ENCODE data around the gene ADAR.

DNA sequence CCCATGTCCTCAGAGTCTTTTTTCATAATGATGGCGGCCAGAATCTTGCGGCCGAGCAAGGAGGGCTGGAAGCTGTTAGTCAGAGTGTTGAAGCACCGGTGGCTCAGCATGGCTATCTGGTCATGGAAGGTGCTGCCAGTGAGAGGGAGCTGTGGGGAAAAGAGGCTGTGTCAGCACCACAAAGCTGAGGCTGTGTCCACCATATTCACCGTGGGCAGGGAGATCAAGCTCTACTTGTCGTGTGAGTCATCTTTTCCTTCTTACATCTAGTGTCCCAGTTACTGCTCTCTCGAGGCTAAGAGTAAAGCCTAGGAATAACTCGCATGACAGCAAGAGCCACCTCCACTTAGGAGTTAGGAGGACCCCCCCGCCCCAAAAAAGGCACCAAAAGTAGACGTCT is 18.2 kb downstream of the ADAR start:
- TF ChIP-seq, protein P1, sequence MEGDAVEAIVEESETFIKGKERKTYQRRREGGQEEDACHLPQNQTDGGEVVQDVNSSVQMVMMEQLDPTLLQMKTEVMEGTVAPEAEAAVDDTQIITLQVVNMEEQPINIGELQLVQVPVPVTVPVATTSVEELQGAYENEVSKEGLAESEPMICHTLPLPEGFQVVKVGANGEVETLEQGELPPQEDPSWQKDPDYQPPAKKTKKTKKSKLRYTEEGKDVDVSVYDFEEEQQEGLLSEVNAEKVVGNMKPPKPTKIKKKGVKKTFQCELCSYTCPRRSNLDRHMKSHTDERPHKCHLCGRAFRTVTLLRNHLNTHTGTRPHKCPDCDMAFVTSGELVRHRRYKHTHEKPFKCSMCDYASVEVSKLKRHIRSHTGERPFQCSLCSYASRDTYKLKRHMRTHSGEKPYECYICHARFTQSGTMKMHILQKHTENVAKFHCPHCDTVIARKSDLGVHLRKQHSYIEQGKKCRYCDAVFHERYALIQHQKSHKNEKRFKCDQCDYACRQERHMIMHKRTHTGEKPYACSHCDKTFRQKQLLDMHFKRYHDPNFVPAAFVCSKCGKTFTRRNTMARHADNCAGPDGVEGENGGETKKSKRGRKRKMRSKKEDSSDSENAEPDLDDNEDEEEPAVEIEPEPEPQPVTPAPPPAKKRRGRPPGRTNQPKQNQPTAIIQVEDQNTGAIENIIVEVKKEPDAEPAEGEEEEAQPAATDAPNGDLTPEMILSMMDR (IDR thresholded peaks at IDR 0.05; ENCODE audit: low read depth, low read length) = no peak
- TF ChIP-seq, protein P2, sequence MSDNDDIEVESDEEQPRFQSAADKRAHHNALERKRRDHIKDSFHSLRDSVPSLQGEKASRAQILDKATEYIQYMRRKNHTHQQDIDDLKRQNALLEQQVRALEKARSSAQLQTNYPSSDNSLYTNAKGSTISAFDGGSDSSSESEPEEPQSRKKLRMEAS (IDR thresholded peaks at IDR 0.05; ENCODE audit: low read depth, low read length) = no peak

Measured in NB4 (cell line).